A673 (cell line): Measurements from ENCODE around the gene SBK3. TPM values are rescaled to one million over a fixed set of nuclear protein-coding genes. Genes with fewer than 3 reads are reported as not detected.

Source experiments
- BruUV-seq: library from RNA; stranded (reverse); fragments of 400-500 nt; replicated peaks from 2 replicates; lab custom pipeline; 2021; lab: Mats Ljungman, UMichigan
- CTCF ChIA-PET: fragments of 300-600 bp; sonication (Branson Sonifier 250); formaldehyde crosslinking; loops from one replicate; lab custom pipeline; 2022; ENCODE audit warnings: antibody characterized with exemption; lab: Charles Lee
- POLR2A ChIA-PET: fragments of 300-600 bp; sonication (Branson Sonifier 250); formaldehyde crosslinking; loops from one replicate; lab custom pipeline; 2022; ENCODE audit warnings: antibody characterized with exemption; ENCODE audit not compliant: low non-redundant PET; lab: Charles Lee
- DNase-seq: peaks from one replicate; pipeline ENCODE4 v3.0.0-alpha.2; 2015; ENCODE audit warnings: low spot score
- H3K27ac ChIP-seq: fragments of 200-600 bp; sonication (generic); 2 replicates; pipeline ENCODE4 v1.5.1; 2016; ENCODE audit warnings: mixed run types, low read depth, mild to moderate bottlenecking, mixed read lengths, antibody characterized with exemption, low read length; ENCODE audit not compliant: poor library complexity, severe bottlenecking
- H3K27me3 ChIP-seq: fragments of 200-600 bp; sonication (generic); replicated peaks from 2 replicates; pipeline ENCODE4 v1.6.1; 2017; ENCODE audit warnings: mixed run types, low read depth, mild to moderate bottlenecking, mixed read lengths, antibody characterized with exemption, low read length; ENCODE audit not compliant: insufficient read depth, poor library complexity
- H3K36me3 ChIP-seq: fragments of 200-600 bp; sonication (generic); 2 replicates; pipeline ENCODE4 v1.6.1; 2016; ENCODE audit warnings: mixed run types, mild to moderate bottlenecking, mixed read lengths, antibody characterized with exemption, low read length; ENCODE audit not compliant: insufficient read depth, poor library complexity, severe bottlenecking
- H3K4me1 ChIP-seq: fragments of 200-600 bp; sonication (generic); 2 replicates; pipeline ENCODE4 v1.6.1; 2017; ENCODE audit warnings: mixed run types, mild to moderate bottlenecking, mixed read lengths, antibody characterized with exemption, low read length; ENCODE audit not compliant: insufficient read depth, poor library complexity, severe bottlenecking
- H3K4me3 ChIP-seq: fragments of 200-600 bp; sonication (generic); 2 replicates; pipeline ENCODE4 v1.5.1; 2016; ENCODE audit warnings: low read depth, mixed run types, mild to moderate bottlenecking, mixed read lengths, low read length; ENCODE audit not compliant: poor library complexity, severe bottlenecking
- H3K9me3 ChIP-seq: fragments of 200-600 bp; sonication (generic); 2 replicates; pipeline ENCODE4 v1.6.1; 2016; ENCODE audit warnings: mixed run types, low read depth, mild to moderate bottlenecking, mixed read lengths, antibody characterized with exemption, low read length; ENCODE audit not compliant: poor library complexity, severe bottlenecking
- CTCF ChIP-seq: fragments of 300-800, 200-600 bp; sonication (generic); conservative IDR thresholded peaks from 2 replicates; pipeline ENCODE4 v1.5.1; 2017; ENCODE audit warnings: low read depth, mild to moderate bottlenecking, antibody characterized with exemption, low read length, moderate library complexity, mixed read lengths
- EZH2 ChIP-seq: fragments of 200-600 bp; sonication (generic); IDR thresholded peaks from 2 replicates; pipeline ENCODE4 v1.6.1; 2017; ENCODE audit warnings: borderline replicate concordance, low read depth, mild to moderate bottlenecking, mixed read lengths, antibody characterized with exemption, low read length; ENCODE audit not compliant: poor library complexity, severe bottlenecking
- intact Hi-C: fragments of 100-400 bp; cut with micrococcal nuclease; formaldehyde crosslinking; loops from one replicate; pipeline ENCODE4 v1.10.0; 2022; ENCODE audit not compliant: unreplicated experiment
- total RNA-seq: library from RNA; stranded (reverse); gene quantifications from 2 replicates; pipeline ENCODE4 v1.2.3, GENCODE V29; 2021

Gene SBK3
- total RNA-seq, 1 experiment from 2014 or later = not detected

GRCh38 chr19:55502197-55502952, 43.0 kb downstream of the SBK3 start:
- no TSS peak for BruUV-seq
- H3K9me3 ChIP-seq = no peaks in the 10 kb centered on the region
- CTCF ChIA-PET = no interaction called here
- no peaks in the 10 kb centered on the region for H3K36me3 ChIP-seq
- POLR2A ChIA-PET = no interaction called here
- no peaks in the 10 kb centered on the region for H3K4me1 ChIP-seq
- TF ChIP-seq EZH2 (no peak), CTCF (no peak)
- DNase-seq = no peak
- intact Hi-C loops = loop anchor here (5.0 kb wide), 1 partner anchor 35 kb away; no protein-coding TSS in a partner anchor
- H3K27me3 ChIP-seq = no peaks in the 10 kb centered on the region
- H3K4me3 ChIP-seq = no peak overlapping the region
- no peak overlapping the region for H3K27ac ChIP-seq

- ChIA-PET POLR2A (no interaction called here), CTCF (no interaction called here)
- no peak overlapping the region for H3K27ac ChIP-seq
- no peak for DNase-seq
- H3K36me3 ChIP-seq = no peaks in the 10 kb centered on the region
- intact Hi-C loops = loop anchor here (5.0 kb wide), 1 partner anchor 33 kb away; no protein-coding TSS in a partner anchor
- no peak overlapping the region for H3K4me3 ChIP-seq
- no peaks in the 10 kb centered on the region for H3K27me3 ChIP-seq
- no TSS peak for BruUV-seq
- H3K9me3 ChIP-seq = no peaks in the 10 kb centered on the region
- no peak for TF ChIP-seq EZH2
- no peak for TF ChIP-seq CTCF
- no peaks in the 10 kb centered on the region for H3K4me1 ChIP-seq
These were observed 44.9 kb downstream of the SBK3 start for GRCh38 chr19:55500368-55500952.

GRCh38 chr19:55498246-55498840, 47.0 kb downstream of the SBK3 start:
- Histone ChIP-seq H3K9me3 (no peaks in the 10 kb centered on the region), H3K4me3 (no peak overlapping the region), H3K36me3 (no peaks in the 10 kb centered on the region), H3K27ac (no peak overlapping the region), H3K27me3 (no peaks in the 10 kb centered on the region), H3K4me1 (peaks cover 4% of the 10 kb centered on the region)
- intact Hi-C loops = no loop called here
- POLR2A ChIA-PET = no interaction called here
- BruUV-seq = no TSS peak
- TF ChIP-seq EZH2 (no peak), CTCF (no peak)
- CTCF ChIA-PET = no interaction called here
- DNase-seq = no peak
